ENCODE measurements around the gene ZRANB1. TPM values are rescaled to one million over a fixed set of nuclear protein-coding genes. Genes with fewer than 3 reads are reported as not detected.

ZRANB1 gene
- total and polyA plus RNA-seq, 4 donors, result 14.8 to 32.4 (median 22.1) TPM

- intact Hi-C loops (cut with DNase I), result loop anchor here in 1 of 2 donors (5.0 kb wide), 2 partner anchors 46 to 151 kb away; no protein-coding TSS in a partner anchor
- Histone ChIP-seq H3K4me1 (ENCODE audit: control insufficient read depth in 1 of 2, insufficient read depth in 2 of 2, low read length in 2 of 2) (no peaks in the 10 kb centered on the region), H3K9me3 (ENCODE audit: control insufficient read depth, low read length) (no peaks in the 10 kb centered on the region), H3K4me3 (ENCODE audit: low read length in 2 of 2) (no peak overlapping the region), H3K36me3 (ENCODE audit: control insufficient read depth in 1 of 2, insufficient read depth in 2 of 2, low read length in 1 of 2) (no peaks in the 10 kb centered on the region), H3K27me3 (ENCODE audit: control insufficient read depth in 1 of 2, insufficient read depth in 2 of 2, low read length in 1 of 2) (no peaks in the 10 kb centered on the region), H3K27ac (ENCODE audit: low read depth in 1 of 2, low read length in 2 of 2) (peak overlapping the region in 1 of 2 donors; percentile 89)
- WGBS, 2 donors, result 8 to 19% methylated on average over 21 of the region's 21 CpGs
- DNase-seq, result peak; percentile 52 to 75
- no peak for ATAC-seq (ENCODE audit: low FRiP score)
Measured at GRCh38 chr10:125001313-125002046, 59.6 kb downstream of the ZRANB1 start.

- DNase-seq, result peak in 1 of 2 donors; percentile 43
- H3K36me3 ChIP-seq (ENCODE audit: control insufficient read depth in 1 of 2, insufficient read depth in 2 of 2, low read length in 1 of 2), result no peaks in the 10 kb centered on the region
- ATAC-seq (ENCODE audit: low FRiP score), result no peak
- no peaks in the 10 kb centered on the region for H3K9me3 ChIP-seq (ENCODE audit: control insufficient read depth, low read length)
- WGBS, 2 donors, result 25 to 34% methylated on average over 11 to 12 of the region's 12 CpGs
- no peaks in the 10 kb centered on the region for H3K27me3 ChIP-seq (ENCODE audit: control insufficient read depth in 1 of 2, insufficient read depth in 2 of 2, low read length in 1 of 2)
- no peak overlapping the region for H3K27ac ChIP-seq (ENCODE audit: low read depth in 1 of 2, low read length in 2 of 2)
- intact Hi-C loops (cut with DNase I), result loop anchor here in 1 of 2 donors (5.0 kb wide), 2 partner anchors 45 to 150 kb away; no protein-coding TSS in a partner anchor
- no peak overlapping the region for H3K4me3 ChIP-seq (ENCODE audit: low read length in 2 of 2)
- no peaks in the 10 kb centered on the region for H3K4me1 ChIP-seq (ENCODE audit: control insufficient read depth in 1 of 2, insufficient read depth in 2 of 2, low read length in 2 of 2)
Measured at GRCh38 chr10:125002047-125002422, 60.1 kb downstream of the ZRANB1 start.

- intact Hi-C loops (cut with DNase I), result loop anchor here in 1 of 2 donors (5.0 kb wide), 2 partner anchors 45 to 150 kb away; no protein-coding TSS in a partner anchor
- Histone ChIP-seq H3K4me3 (ENCODE audit: low read length in 2 of 2) (no peak overlapping the region), H3K27me3 (ENCODE audit: control insufficient read depth in 1 of 2, insufficient read depth in 2 of 2, low read length in 1 of 2) (no peaks in the 10 kb centered on the region), H3K27ac (ENCODE audit: low read depth in 1 of 2, low read length in 2 of 2) (no peak overlapping the region), H3K9me3 (ENCODE audit: control insufficient read depth, low read length) (no peaks in the 10 kb centered on the region), H3K4me1 (ENCODE audit: control insufficient read depth in 1 of 2, insufficient read depth in 2 of 2, low read length in 2 of 2) (no peaks in the 10 kb centered on the region), H3K36me3 (ENCODE audit: control insufficient read depth in 1 of 2, insufficient read depth in 2 of 2, low read length in 1 of 2) (no peaks in the 10 kb centered on the region)
- peak; percentile 37 to 64 for DNase-seq
- no peak for ATAC-seq (ENCODE audit: low FRiP score)
- 77 to 80% methylated on average over 28 of the region's 28 CpGs for WGBS, 2 donors
Measured at GRCh38 chr10:125002423-125003145, 60.7 kb downstream of the ZRANB1 start.

GRCh38 chr10:125003146-125003900 lies 61.4 kb downstream of the ZRANB1 start:
- intact Hi-C loops (cut with DNase I), result loop anchor here in 1 of 2 donors (5.0 kb wide), 2 partner anchors 44 to 149 kb away; no protein-coding TSS in a partner anchor
- H3K36me3 ChIP-seq (ENCODE audit: control insufficient read depth in 1 of 2, insufficient read depth in 2 of 2, low read length in 1 of 2), result no peaks in the 10 kb centered on the region
- H3K4me3 ChIP-seq (ENCODE audit: low read length in 2 of 2), result no peak overlapping the region
- no peaks in the 10 kb centered on the region for H3K27me3 ChIP-seq (ENCODE audit: control insufficient read depth in 1 of 2, insufficient read depth in 2 of 2, low read length in 1 of 2)
- DNase-seq (peak; percentile 34 to 68), ATAC-seq (ENCODE audit: low FRiP score) (no peak)
- no peak overlapping the region for H3K27ac ChIP-seq (ENCODE audit: low read depth in 1 of 2, low read length in 2 of 2)
- H3K9me3 ChIP-seq (ENCODE audit: control insufficient read depth, low read length), result no peaks in the 10 kb centered on the region
- 85 to 86% methylated on average over 33 to 34 of the region's 34 CpGs for WGBS, 2 donors
- no peaks in the 10 kb centered on the region for H3K4me1 ChIP-seq (ENCODE audit: control insufficient read depth in 1 of 2, insufficient read depth in 2 of 2, low read length in 2 of 2)

- intact Hi-C loops (cut with DNase I), result loop anchor here in 1 of 2 donors (5.0 kb wide), 2 partner anchors 43 to 148 kb away; no protein-coding TSS in a partner anchor
- no peak overlapping the region for H3K4me3 ChIP-seq (ENCODE audit: low read length in 2 of 2)
- ATAC-seq (ENCODE audit: low FRiP score), result no peak
- no peaks in the 10 kb centered on the region for H3K9me3 ChIP-seq (ENCODE audit: control insufficient read depth, low read length)
- no peaks in the 10 kb centered on the region for H3K27me3 ChIP-seq (ENCODE audit: control insufficient read depth in 1 of 2, insufficient read depth in 2 of 2, low read length in 1 of 2)
- no peaks in the 10 kb centered on the region for H3K36me3 ChIP-seq (ENCODE audit: control insufficient read depth in 1 of 2, insufficient read depth in 2 of 2, low read length in 1 of 2)
- no peaks in the 10 kb centered on the region for H3K4me1 ChIP-seq (ENCODE audit: control insufficient read depth in 1 of 2, insufficient read depth in 2 of 2, low read length in 2 of 2)
- H3K27ac ChIP-seq (ENCODE audit: low read depth in 1 of 2, low read length in 2 of 2), result no peak overlapping the region
- WGBS, 2 donors, result 91 to 93% methylated on average over 14 of the region's 14 CpGs
- peak in 1 of 2 donors; percentile 52 for DNase-seq
Measured at GRCh38 chr10:125003901-125004467, 62.1 kb downstream of the ZRANB1 start.

- Histone ChIP-seq H3K9me3 (ENCODE audit: control insufficient read depth, low read length) (no peaks in the 10 kb centered on the region), H3K4me3 (ENCODE audit: low read length in 2 of 2) (no peak overlapping the region), H3K27me3 (ENCODE audit: control insufficient read depth in 1 of 2, insufficient read depth in 2 of 2, low read length in 1 of 2) (no peaks in the 10 kb centered on the region), H3K27ac (ENCODE audit: low read depth in 1 of 2, low read length in 2 of 2) (no peak overlapping the region), H3K36me3 (ENCODE audit: control insufficient read depth in 1 of 2, insufficient read depth in 2 of 2, low read length in 1 of 2) (no peaks in the 10 kb centered on the region), H3K4me1 (ENCODE audit: control insufficient read depth in 1 of 2, insufficient read depth in 2 of 2, low read length in 2 of 2) (no peaks in the 10 kb centered on the region)
- DNase-seq (peak in 1 of 2 donors; percentile 35), ATAC-seq (ENCODE audit: low FRiP score) (no peak)
- intact Hi-C loops (cut with DNase I), result loop anchor here in 1 of 2 donors (5.0 kb wide), 2 partner anchors 43 to 148 kb away; no protein-coding TSS in a partner anchor
- whole genome bisulfite sequencing, 2 donors, result 89 to 90% methylated on average over 19 of the region's 19 CpGs
Measured at GRCh38 chr10:125004571-125005311, 62.8 kb downstream of the ZRANB1 start.

- DNase-seq, result peak; percentile 34 to 70
Measured at GRCh38 chr10:125005312-125006187, 63.6 kb downstream of the ZRANB1 start.

More at GRCh38 chr10:125005312-125006187, 63.6 kb downstream of the ZRANB1 start:
- H3K36me3 ChIP-seq (ENCODE audit: control insufficient read depth in 1 of 2, insufficient read depth in 2 of 2, low read length in 1 of 2), result no peaks in the 10 kb centered on the region
- no peak for ATAC-seq (ENCODE audit: low FRiP score)
- H3K27me3 ChIP-seq (ENCODE audit: control insufficient read depth in 1 of 2, insufficient read depth in 2 of 2, low read length in 1 of 2), result no peaks in the 10 kb centered on the region
- 91 to 93% methylated on average over 36 of the region's 36 CpGs for WGBS, 2 donors
- intact Hi-C loops (cut with DNase I), result no loop called here
- H3K9me3 ChIP-seq (ENCODE audit: control insufficient read depth, low read length), result no peaks in the 10 kb centered on the region
- H3K27ac ChIP-seq (ENCODE audit: low read depth in 1 of 2, low read length in 2 of 2), result no peak overlapping the region
- H3K4me3 ChIP-seq (ENCODE audit: low read length in 2 of 2), result no peak overlapping the region
- peaks cover 0 to 2% of the 10 kb centered on the region in 2 donors for H3K4me1 ChIP-seq (ENCODE audit: control insufficient read depth in 1 of 2, insufficient read depth in 2 of 2, low read length in 2 of 2)

All from aorta (tissue), 5 donors.